Measurements from ENCODE around the gene ZNF70. TPM values are rescaled to one million over a fixed set of nuclear protein-coding genes. Genes with fewer than 3 reads are reported as not detected.
"Not testable (repeated sequence)": the region's sequence is repeated elsewhere in the genome, so short reads cannot be mapped to it uniquely, and the experiment has no call there.

The ZNF70 gene
- total and polyA plus RNA-seq, 10 of the 15 experiments (the other 5 are each of a cell fraction or from before 2014, with no cell fraction given): 0.15 to 2.3 (median 0.85) TPM

- H3K9ac ChIP-seq (ENCODE audit: control insufficient read depth, insufficient read depth, low read length): no peak overlapping the region
- ATAC-seq: no peak
- H4K20me1 ChIP-seq (ENCODE audit: control insufficient read depth, insufficient read depth): no peaks in the 10 kb centered on the region
- no peak overlapping the region for H3K4me3 ChIP-seq
- H3K27ac ChIP-seq (ENCODE audit: control insufficient read depth, insufficient read depth): no peak overlapping the region
- no TSS peak for BruUV-seq (replicated peaks)
- POLR2A ChIA-PET: interaction anchor here (0.6 to 0.7 kb wide), 3 partner anchors 29 to 1325 kb away, joined by 3 to 4 read pairs (median 4); no protein-coding TSS in a partner anchor
- H3K9me3 ChIP-seq (replicated peaks; ENCODE audit: control insufficient read depth, insufficient read depth, low read length): no peaks in the 10 kb centered on the region
- CTCF ChIA-PET: interaction anchor here (0.6 to 1.4 kb wide), 2 partner anchors 12 to 14 kb away, joined by 3 read pairs; no protein-coding TSS in a partner anchor
- FAIRE-seq: no peak
- SMC1A ChIA-PET (ENCODE audit: uncharacterized antibody, unreplicated experiment): interaction anchor here (1.4 kb wide), 1 partner anchor 114 kb away, joined by 3 read pairs; no protein-coding TSS in a partner anchor
- no peaks in the 10 kb centered on the region for H3K36me3 ChIP-seq (ENCODE audit: control insufficient read depth in 2 of 2, insufficient read depth in 2 of 2, low read length in 1 of 2)
- H3K4me1 ChIP-seq (ENCODE audit: control insufficient read depth, insufficient read depth, low read length): no peaks in the 10 kb centered on the region
- in situ Hi-C loops (cut with MboI): no loop called here
- no peak for DNase-seq (ENCODE audit: low read depth, low spot score)
- intact Hi-C loops (cut with micrococcal nuclease; ENCODE audit: unreplicated experiment): no loop called here
- TF ChIP-seq CREB1 (IDR thresholded peaks at IDR 0.05; ENCODE audit: low read depth): no peak
- TF ChIP-seq JUND (IDR thresholded peaks at IDR 0.05; ENCODE audit: low read depth, low read length): no peak
- no peak for TF ChIP-seq MEF2B (IDR thresholded peaks at IDR 0.05; ENCODE audit: partially characterized antibody, poor library complexity, severe bottlenecking)
- no peak for TF ChIP-seq ETV6 (conservative IDR thresholded peaks at IDR 0.05 in 1 of 2, IDR thresholded peaks at IDR 0.05 in 1 of 2; ENCODE audit: borderline replicate concordance in 1 of 2, low read depth in 1 of 2)
- no peak for TF ChIP-seq NR2C1 (IDR thresholded peaks at IDR 0.05)
- no peak for TF ChIP-seq PAX8 (IDR thresholded peaks at IDR 0.05)
- RAD21 ChIA-PET (ENCODE audit: unreplicated experiment): interaction anchor here (0.7 kb wide), 1 partner anchor 108 kb away, joined by 3 read pairs; no protein-coding TSS in a partner anchor
- no peaks in the 10 kb centered on the region for H3K27me3 ChIP-seq (replicated peaks in 1 of 2; ENCODE audit: control insufficient read depth in 2 of 2, insufficient read depth in 2 of 2, low read length in 1 of 2)
- no peak overlapping the region for H2AFZ ChIP-seq (ENCODE audit: control insufficient read depth, low read depth, low read length)
- no peaks in the 10 kb centered on the region for H3K79me2 ChIP-seq (ENCODE audit: control insufficient read depth, insufficient read depth, low read length)
- no peak overlapping the region for H3K4me2 ChIP-seq (ENCODE audit: control insufficient read depth, insufficient read depth)
These were observed 13.2 kb downstream of the ZNF70 start for GRCh38 chr22:23737696-23738095.

- DNase-seq (ENCODE audit: low read depth, low spot score): not testable (repeated sequence)
- CTCF ChIA-PET: interaction anchor here (1.2 kb wide), 1 partner anchor 8 kb away, joined by 4 read pairs; no protein-coding TSS in a partner anchor
These were observed 22.8 kb downstream of the ZNF70 start for GRCh38 chr22:23728108-23728507.

More at GRCh38 chr22:23728108-23728507, 22.8 kb downstream of the ZNF70 start:
- RAD21 ChIA-PET (ENCODE audit: unreplicated experiment); H3K27ac ChIP-seq (ENCODE audit: control insufficient read depth, insufficient read depth); H3K9me3 ChIP-seq (replicated peaks; ENCODE audit: control insufficient read depth, insufficient read depth, low read length); H3K4me2 ChIP-seq (ENCODE audit: control insufficient read depth, insufficient read depth); POLR2A ChIA-PET; H3K79me2 ChIP-seq (ENCODE audit: control insufficient read depth, insufficient read depth, low read length); H3K4me3 ChIP-seq; in situ Hi-C loops (cut with MboI); BruUV-seq (replicated peaks); intact Hi-C loops (cut with micrococcal nuclease; ENCODE audit: unreplicated experiment); H3K4me1 ChIP-seq (ENCODE audit: control insufficient read depth, insufficient read depth, low read length); H3K36me3 ChIP-seq (ENCODE audit: control insufficient read depth in 2 of 2, insufficient read depth in 2 of 2, low read length in 1 of 2); H3K9ac ChIP-seq (ENCODE audit: control insufficient read depth, insufficient read depth, low read length); H2AFZ ChIP-seq (ENCODE audit: control insufficient read depth, low read depth, low read length); H4K20me1 ChIP-seq (ENCODE audit: control insufficient read depth, insufficient read depth); FAIRE-seq; H3K27me3 ChIP-seq (replicated peaks in 1 of 2; ENCODE audit: control insufficient read depth in 2 of 2, insufficient read depth in 2 of 2, low read length in 1 of 2): not testable (repeated sequence)
- WGBS (ENCODE audit: insufficient coverage, insufficient replicate concordance, low lambda C conversion rate, missing lambda C conversion rate): 16% methylated on average over 4 of the region's 4 CpGs
- ATAC-seq: peak; percentile 47; the same call in 2 of the 3 replicates
- SMC1A ChIA-PET (ENCODE audit: uncharacterized antibody, unreplicated experiment): interaction anchor here (0.7 to 0.9 kb wide), 2 partner anchors 15 to 25 kb away, joined by 3 read pairs; no protein-coding TSS in a partner anchor
